ENCODE measurements around the gene ALOXE3.
"Not testable (repeated sequence)": the region's sequence is repeated elsewhere in the genome, so short reads cannot be mapped to it uniquely, and the experiment has no call there.

ALOXE3 gene

DNA sequence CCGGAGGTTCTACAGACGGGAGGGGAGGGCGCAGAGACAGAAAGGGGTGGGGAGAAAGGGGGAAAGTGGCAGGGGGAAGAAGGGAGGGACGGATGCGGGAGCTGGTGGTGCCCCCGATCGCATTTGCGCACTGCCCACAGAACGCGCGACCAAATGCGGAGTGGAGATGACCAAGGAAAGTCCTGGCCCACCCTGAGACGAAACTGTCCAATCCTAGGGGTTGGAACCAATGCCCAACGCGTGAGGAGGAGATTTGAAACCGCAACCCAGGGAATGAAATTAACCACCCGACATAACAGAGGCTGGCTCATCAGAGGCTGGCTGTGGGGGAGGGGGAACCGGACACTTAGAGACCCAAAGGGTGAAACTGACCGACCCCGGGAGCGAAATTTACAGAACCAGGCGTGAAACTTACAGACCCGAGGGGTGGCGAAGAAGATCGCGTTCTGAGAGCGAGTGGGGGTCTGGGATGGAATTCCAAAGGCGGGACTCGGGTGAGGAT is 4.2 kb upstream of the ALOXE3 start:
- DNase-seq (ENCODE audit: low spot score): no peak

DNA sequence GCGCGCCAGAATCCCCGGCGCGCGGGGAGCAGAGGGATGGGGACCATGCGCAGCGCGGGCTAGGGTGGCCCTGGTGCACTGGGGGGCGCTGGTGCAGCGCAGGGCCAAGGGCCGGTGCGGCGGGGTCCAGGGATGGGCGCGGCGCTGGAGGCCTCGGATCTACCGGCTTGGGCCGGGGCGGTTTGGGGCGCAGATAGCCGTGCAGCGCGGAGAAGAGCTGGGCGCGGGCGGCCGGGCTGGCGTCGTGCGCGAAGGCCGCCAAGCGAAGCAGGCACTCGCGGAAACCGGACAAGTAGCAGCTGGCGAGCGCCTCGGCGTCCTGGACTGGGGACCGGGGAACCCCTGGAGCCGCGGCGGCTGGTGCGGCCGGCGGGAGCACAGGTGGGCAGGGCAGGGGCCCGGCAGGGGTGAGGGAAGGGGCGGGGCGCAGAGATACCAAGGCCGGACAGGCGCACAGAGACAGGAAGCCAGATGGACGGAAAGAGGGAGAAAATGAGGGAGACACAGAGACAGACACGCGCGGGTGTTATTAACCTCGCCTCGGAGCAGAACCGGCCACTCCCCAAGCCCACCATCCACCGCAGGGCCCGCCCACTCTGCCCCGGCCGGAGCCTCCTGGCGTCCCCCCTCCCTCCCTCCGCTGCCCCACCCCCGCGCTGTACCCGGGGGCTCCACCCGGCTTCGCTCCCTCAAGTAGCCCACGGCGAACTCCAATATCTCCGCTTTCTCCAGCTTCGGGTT is 3.5 kb upstream of the ALOXE3 start:
- DNase-seq (ENCODE audit: low spot score): no peak

- no peak for DNase-seq (ENCODE audit: low spot score)
Measured at GRCh38 chr17:8121407-8121680, 3.0 kb upstream of the ALOXE3 start.

DNA sequence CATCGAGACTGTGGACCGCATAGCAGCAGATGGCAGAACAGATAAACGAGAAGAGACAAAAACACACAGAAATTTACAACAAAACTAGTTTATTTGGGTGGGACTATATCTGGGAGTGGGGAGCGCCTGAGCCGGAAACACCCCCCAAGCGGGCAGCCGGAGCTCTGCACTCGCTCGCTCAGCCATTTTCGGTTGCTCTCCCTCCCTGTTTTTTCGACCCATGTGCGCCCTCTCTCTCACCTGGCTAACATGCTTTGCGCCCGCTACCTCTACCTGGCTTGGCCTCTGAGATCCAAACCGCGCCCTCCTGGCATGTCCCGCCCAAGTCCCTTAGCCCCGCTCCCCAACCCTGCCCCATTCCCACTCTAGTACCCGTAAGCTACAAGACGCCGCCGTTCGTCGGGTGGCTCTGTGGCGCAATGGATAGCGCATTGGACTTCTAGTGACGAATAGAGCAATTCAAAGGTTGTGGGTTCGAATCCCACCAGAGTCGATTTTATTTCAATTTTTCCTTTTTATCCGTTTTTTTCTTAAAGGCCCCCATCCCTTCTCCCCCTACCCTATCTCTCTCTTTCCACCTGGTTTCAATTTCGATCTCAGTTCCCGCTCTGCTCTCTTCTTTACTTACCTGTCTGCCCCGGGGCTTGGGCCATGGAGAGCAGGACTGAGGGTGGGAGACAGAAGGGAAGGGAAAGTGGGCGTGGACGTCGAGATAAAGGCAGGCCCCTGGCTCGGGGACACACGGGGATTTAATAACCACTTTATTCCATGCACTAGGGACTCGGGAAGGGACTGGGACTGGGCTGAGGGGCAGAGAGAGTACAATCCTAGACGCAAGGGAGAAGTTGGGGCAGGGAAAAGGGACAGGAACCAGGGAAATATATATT is 2.4 kb upstream of the ALOXE3 start:
- no peak for DNase-seq (ENCODE audit: low spot score)

- DNase-seq (ENCODE audit: low spot score): no peak
Measured at GRCh38 chr17:8119581-8120519, 1.5 kb upstream of the ALOXE3 start.

DNA sequence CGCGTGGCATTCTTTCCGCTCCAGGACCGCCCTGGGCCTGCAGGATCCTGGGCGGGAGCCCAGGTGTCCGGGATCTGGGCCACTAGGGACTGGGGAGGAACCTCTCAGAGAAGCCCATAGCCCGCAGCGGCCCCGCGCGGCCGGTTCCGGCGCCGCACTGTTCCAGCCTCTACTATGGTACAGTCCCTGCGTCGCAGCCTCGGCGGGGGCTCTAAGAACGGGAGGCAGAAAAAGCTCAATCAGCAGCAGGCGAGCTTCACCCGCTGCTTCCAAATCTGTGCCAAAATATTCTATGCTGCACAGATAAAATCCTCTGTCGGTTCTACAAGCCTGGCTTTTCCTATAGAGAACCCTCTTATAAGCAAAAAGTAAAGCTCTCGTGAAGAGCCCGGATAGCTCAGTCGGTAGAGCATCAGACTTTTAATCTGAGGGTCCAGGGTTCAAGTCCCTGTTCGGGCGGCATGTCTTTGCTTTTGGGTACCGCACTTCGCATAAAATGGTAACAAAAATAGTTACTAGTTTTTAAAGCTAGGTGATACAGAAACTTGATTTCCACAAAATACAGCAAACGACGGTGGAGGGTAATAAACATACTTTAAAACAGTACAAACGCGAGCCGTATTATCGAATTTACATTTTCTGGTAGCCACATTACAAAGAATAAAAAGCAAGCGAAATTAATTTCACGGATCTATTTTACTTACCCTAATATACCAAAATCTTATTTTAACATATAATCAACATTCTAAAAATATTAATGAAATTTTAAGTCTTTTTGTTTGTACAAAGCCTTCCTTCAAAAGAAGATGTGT is 661 bp upstream of the ALOXE3 start:
- peak; percentile 82 for DNase-seq (ENCODE audit: low spot score)

GRCh38 chr17:8117367-8117979 is 841 bp downstream of the ALOXE3 start:
- no peak for DNase-seq (ENCODE audit: low spot score)

- DNase-seq (ENCODE audit: low spot score): no peak
Measured at GRCh38 chr17:8116776-8117175, 1.5 kb downstream of the ALOXE3 start.

DNA sequence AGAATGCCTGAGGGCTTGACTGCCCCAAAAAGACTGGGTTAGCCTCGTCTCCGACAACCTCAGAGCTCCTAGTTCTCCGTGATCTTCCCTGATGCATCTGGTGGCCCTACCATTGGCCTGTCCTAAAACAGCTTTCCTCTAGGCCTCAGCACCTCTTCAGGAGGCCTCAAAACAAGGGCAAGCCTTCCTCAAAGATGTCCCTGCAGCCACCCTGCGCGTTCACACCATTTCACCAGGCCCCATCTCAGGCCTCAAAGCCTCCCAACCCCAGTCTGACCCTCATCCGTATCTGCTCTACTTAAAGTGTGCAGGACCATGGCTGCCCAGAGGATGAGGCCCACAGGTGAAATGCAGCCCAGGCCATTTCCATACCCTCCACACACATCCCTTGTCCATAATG is 7.4 kb downstream of the ALOXE3 start:
- no peak for DNase-seq (ENCODE audit: low spot score)

GRCh38 chr17:8110456-8110804 is 7.9 kb downstream of the ALOXE3 start:
- DNase-seq (ENCODE audit: low spot score): no peak

DNA sequence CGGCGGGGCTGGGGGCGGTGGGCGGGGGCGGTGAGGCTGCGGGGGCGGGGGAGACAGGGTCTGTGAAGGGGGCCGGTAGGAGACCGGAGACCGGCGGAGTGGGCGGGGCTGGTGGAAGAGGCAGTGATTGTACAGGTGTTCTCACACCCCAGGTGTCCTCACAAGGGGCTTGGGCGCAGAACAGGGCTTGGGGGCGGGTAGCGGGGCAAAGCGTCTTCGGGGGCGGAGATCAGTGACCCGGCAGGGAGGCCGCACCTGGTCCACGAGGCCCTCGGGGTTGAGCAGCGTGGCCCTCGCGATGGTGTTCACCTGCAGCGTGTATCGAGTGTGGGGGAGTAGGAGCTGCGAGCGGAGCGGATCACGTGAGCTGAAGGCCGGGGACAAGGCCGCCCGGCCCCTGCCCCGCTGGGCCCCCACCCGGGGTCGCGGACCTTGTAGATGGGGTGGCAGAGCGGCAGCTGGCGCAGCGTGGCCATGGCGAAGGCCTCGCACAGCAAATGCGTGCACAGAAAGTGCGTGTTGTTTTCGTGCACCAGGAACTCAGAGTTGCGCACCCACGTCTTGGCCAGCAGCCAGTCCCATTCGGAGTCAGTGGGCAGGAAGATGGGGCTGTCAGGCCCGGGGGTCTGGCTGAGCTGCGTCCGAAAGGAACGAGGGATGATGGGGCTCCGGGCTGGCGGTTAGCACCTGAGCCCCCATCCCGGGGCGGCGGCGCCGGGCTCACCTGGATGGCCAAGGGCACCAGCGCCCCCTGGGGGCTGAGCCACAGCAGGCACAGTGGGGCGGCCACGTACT is 8.5 kb downstream of the ALOXE3 start:
- peak; percentile 84 for DNase-seq (ENCODE audit: low spot score)

DNA sequence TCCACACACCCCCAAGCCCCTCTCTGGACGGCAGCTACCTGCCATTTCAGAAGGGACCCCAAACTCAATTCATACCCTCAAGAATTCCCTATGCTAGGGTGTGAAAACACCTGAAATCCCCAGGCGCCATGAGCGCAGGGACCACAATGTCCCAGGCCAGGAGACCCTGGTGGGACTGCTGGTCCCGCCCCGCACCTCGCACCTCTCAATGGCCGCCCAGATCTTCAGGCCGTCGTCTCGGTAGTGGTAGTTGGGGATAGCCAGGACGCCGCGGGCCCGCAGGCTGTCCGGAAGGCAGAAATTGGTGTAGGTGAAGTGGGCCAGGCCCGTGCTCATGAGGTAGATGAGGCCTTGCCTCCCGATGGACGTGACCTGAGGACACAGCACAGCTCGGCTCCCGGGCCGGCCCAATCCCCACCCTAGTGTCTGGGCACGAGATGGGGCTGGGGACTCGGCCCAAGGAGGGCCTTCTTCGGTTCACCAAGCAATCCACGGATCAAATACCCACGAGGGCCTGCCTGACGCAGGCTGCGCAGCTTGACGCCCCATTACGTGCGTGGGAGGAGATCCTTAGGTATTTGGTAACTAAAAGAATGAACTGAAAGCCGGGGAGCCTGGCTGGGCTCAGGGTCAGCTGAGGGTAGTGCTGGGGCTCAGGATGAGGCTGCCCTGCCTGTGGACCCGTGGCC is 9.2 kb downstream of the ALOXE3 start:
- DNase-seq (ENCODE audit: low spot score): no peak

DNA sequence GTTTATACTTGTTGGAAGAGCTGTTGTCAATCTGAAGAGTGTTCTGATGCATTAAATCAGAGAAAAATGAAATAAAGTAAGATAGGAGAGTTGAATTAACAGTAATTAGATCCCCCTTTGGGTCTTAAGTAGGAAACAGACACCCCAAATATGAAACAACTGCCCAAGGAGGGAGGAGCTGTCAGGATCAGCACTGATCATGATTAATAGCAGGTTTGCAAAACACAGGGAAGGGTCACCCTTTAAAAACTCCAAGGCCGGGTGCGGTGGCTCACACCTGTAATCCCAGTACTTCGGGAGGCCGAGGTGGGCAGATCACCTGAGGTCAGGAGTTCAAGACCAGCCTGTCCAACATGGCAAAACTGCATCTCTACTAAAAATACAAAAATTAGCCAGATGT is 11.3 kb downstream of the ALOXE3 start:
- DNase-seq (ENCODE audit: low spot score): not testable (repeated sequence)

DNA sequence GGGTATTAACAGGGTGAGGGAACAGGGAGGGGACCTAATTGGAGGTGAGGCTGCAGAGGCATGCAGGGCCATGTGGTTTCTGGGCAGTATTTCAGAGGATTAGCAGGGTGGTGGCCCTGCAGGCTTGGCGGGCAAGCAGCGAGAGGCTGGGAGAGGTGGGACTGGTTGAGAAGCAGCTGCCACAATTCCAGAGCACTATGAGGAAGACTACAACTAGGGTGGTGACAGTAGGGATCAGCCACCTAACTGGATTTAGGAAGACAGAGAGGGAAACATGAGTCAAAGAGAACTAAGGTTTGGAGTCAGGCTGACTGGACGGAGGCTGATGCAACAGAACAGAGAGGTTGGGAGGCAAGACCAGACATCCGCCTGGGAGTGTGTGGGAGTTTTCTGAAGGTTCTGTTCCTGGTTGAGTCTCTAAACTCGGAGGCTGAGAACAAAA is 12.3 kb downstream of the ALOXE3 start:
- DNase-seq (ENCODE audit: low spot score): no peak

GRCh38 chr17:8104911-8105310 is 13.4 kb downstream of the ALOXE3 start:
- DNase-seq (ENCODE audit: low spot score): no peak

- DNase-seq (ENCODE audit: low spot score): no peak
Measured at GRCh38 chr17:8103549-8103948, 14.8 kb downstream of the ALOXE3 start.

GRCh38 chr17:8101721-8102120 is 16.6 kb downstream of the ALOXE3 start:
- DNase-seq (ENCODE audit: low spot score): no peak

- no peak for DNase-seq (ENCODE audit: low spot score)
Measured at GRCh38 chr17:8100763-8101162, 17.6 kb downstream of the ALOXE3 start.

GRCh38 chr17:8100111-8100510 is 18.2 kb downstream of the ALOXE3 start:
- DNase-seq (ENCODE audit: low spot score): no peak

GRCh38 chr17:8096541-8096940 is 21.8 kb downstream of the ALOXE3 start:
- DNase-seq (ENCODE audit: low spot score): no peak
